DMS53 treated with DMSO at 0.1 percent for 48 hours (cell line): ENCODE data around the gene SP5.
"Not testable (repeated sequence)": the region's sequence is repeated elsewhere in the genome, so short reads cannot be mapped to it uniquely, and the experiment has no call there.

Source experiments
- DNase-seq: peaks from one replicate; lab custom pipeline; 2025; ENCODE audit not compliant: unreplicated experiment; lab: John Stamatoyannopoulos, UW

The SP5 gene

GRCh38 chr2:170710609-170710979 lies 4.5 kb upstream of the SP5 start:
- no peak for DNase-seq

- DNase-seq = no peak
Measured at GRCh38 chr2:170711196-170711773, 3.9 kb upstream of the SP5 start.

GRCh38 chr2:170711774-170712652 lies 3.1 kb upstream of the SP5 start:
- DNase-seq = no peak

GRCh38 chr2:170712653-170713542 lies 2.2 kb upstream of the SP5 start:
- no peak for DNase-seq

DNA sequence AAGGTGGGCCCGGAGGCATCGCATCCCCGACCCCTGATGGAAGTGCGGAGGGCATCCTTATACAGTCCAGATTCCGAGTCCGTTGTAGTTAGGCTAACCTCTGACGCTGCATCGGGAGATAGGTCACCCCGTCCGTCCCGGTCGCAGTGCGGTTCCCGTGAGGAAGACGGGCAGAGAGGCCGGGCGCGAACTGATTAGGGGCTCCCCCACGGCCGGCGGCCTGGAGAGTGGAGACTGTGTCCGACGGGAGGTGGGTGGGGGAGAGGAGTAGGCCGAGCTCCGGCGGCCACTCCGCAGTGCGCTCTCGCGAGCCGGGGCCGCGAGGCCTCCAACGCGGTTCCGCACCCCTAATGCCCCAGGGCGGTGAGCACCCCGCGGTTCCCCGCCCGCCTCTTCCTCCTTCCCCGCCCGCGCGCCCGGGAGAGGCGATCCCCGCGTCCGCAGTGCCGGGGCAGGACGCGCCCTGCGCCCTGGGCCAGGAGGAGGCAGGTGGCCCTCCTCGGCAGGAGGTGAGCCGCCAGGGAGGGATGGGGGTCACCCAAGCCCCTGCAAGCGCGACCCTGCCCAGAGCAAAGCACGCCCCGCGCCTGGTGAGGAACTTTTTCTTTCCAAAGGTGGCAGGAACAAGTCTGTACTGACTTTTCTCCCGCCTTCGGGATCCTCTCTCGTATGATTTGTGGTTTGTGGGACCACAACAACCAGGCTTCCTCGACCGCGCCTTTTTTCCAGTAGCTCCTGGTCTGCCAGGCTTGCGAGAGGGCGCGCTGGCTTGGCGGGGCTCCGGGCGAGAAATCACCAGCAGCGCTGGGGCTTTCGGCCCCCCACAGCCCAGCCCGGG lies 1.4 kb upstream of the SP5 start:
- DNase-seq = peak; percentile 20

DNA sequence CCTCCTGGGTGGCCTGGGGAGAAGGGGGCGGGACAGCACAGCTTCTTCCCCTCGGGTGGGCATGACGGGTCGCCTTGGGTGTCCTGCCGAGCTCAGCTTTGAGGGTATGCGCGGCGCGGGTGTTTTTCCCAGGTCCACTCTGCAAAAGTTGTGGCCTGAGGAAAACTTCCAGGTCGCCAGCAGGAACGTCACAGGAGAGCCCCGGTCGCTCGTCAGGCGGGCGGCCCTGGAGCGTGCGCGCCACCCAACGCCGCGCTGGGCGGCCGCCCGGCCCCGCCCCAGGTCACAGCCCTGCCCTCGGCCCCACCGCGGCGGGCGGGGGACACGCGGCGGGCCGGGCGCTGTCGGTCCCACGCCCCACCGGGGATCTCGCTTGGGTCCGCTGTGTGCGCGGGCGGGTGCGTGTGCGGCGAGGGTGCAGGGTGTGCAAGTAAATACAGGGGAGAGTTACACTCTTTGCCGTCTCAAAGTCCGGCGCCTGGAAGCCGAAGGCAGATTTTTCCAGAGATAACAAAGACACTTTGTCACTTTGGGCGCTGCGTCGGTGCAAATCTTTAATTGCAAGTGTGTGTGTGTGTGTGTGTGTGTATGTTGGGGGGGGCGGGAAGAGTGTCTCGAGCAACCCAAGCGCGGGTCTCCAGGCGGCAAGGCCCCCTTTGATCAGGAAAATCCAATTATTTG lies 616 bp upstream of the SP5 start:
- peak; percentile 59 for DNase-seq

- DNase-seq = peak; percentile 53
Measured at GRCh38 chr2:170715932-170716777, 1.0 kb downstream of the SP5 start.

DNA sequence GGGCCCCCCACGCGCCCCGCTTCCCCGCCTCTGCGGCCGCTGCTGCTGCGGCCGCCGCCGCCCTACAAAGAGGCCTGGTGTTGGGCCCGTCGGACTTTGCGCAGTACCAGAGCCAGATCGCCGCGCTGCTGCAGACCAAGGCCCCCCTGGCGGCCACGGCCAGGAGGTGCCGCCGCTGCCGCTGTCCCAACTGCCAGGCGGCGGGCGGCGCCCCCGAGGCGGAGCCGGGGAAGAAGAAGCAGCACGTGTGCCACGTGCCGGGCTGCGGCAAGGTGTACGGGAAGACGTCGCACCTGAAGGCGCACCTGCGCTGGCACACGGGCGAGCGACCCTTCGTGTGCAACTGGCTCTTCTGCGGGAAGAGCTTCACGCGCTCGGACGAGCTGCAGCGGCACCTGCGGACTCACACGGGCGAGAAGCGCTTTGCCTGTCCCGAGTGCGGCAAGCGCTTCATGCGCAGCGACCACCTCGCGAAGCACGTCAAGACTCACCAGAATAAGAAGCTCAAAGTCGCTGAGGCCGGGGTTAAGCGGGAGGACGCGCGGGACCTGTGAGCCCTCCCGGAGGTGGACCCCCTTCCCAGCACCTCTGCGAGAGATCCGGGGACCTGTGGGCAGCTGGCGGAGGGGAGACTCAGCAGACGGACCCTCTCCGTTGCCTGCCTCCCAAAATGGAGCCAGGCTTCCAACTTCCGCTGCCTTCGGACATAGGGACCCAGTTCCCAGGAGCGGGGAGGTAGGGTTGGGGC lies 1.9 kb downstream of the SP5 start:
- peak; percentile 38 for DNase-seq

DNA sequence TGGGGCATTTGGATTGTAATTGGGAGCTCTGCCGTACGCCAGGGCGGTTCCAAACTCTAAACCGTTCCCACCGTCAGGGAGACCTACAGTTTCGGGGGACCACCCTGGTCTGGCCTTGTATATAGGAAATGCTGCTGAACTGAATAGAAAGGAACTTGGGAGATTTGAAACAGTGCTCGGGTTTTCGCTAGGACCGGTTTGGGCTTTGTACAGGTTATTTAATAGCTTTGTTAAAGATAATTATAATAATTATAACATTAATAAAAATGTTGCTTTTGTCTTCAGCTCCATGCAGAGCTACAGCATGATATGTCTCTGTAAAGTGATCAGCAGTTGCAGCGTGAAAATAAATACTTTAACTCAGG lies 2.4 kb downstream of the SP5 start:
- DNase-seq = no peak

- no peak for DNase-seq
Measured at GRCh38 chr2:170717991-170718589, 3.0 kb downstream of the SP5 start.

DNA sequence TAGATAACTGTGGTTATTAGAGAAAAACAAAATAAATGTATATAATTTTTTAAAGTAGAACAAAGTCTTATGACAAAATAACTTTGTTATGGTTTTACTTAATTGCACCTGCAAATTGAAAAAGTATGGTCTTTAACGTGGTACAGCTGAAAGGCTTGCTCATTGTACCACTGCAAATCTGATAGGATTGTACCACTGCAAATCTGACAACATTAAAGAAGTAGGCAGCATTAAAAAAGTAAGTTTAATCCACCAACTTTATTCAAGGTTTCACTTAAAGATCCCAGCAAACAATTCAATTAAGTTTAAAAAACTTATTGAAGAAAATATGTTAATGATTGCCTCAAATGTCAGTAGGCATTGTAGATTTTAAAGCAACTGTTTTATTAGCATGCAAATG lies 4.7 kb downstream of the SP5 start:
- DNase-seq = no peak

- DNase-seq = no peak
Measured at GRCh38 chr2:170721678-170722077, 6.5 kb downstream of the SP5 start.

- no peak for DNase-seq
Measured at GRCh38 chr2:170722301-170722700, 7.2 kb downstream of the SP5 start.

DNA sequence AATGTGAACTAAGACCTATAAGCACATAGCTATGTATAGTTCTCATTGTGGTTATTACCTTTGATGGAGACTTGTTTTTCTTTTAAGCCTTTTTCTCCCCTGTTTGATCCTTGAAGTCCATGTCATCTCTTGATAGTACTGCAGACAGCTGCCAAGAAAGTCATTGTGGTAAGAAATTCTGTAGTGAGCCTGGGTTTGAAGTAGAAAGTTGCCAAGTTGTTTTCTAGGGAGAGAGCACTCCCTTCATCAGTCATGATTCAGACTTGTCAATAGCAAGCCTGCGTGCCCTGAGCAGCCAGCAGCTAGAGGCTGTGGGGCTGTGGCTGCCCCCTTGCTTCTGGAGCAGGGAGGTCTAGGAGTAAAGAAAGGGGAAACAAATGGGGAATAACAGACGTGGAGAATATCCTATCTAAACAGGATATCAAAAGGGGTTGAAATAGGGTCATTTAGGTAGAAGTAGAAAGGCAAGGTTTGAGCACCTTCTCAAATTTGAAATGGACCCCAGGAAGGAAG lies 8.4 kb downstream of the SP5 start:
- DNase-seq = no peak

DNA sequence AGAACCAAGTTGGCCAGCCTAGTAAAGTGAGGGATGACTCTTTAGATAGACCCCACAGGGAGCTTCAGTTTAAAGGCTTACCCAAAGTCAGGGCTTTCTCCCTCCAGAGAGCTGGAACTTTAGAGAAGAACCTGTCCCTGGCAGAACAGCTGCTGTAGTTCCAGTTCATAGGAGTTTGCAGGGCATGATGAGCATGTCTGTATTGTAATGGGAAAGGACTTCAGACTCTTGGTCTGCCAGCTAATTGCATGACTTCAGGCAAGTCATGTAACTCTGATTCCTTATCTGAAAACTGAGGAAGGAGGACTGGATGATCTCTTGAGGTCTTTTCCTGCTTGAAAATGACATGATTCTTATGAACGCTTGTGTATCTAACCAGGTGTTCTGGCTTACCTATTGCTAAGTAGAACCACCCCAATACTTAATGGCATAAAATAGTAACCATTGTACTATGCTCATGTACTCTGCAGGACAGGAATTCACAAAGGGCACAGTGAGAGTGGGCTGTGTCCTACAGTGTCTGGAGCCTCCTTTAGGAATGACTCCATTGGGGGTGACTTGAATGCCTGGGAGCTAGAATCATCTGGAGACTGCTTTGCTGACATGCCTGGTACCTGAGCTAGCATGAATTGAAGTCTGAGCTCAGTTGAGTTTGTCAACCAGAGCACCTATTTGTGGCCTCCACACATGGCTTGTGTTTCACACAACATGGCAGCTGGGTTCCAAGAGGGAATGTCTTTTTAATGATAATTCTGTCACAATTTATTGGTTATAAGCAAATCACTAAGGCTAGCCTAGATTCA lies 18.9 kb downstream of the SP5 start:
- DNase-seq = no peak

GRCh38 chr2:170734601-170735000 lies 19.5 kb downstream of the SP5 start:
- not testable (repeated sequence) for DNase-seq

DNA sequence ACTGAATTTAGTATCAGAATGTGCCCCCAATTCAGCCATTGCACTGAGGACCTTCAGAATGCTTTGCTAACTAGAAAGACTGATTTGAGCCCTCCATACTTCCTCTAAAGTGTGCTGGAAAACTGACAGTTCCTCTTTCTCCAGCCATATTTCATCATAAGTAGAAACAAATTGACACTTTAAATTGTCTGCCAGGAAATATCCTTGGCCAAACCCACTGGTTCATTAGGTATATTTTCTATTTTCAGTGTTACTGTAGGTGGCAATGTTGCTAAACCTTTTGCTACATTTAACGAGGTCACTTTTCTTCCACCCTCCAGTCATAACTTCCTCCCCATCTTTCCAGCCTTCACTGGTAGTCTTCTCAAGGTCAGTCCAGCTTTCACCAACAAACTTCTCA lies 21.5 kb downstream of the SP5 start:
- no peak for DNase-seq
